Uterus (tissue), 4 donors: Measurements from ENCODE around the gene TM9SF2. TPM values are rescaled to one million over a fixed set of nuclear protein-coding genes. Genes with fewer than 3 reads are reported as not detected.

ENCODE experiments used
- DNase-seq, 2 donors: peaks; one replicate each; pipeline ENCODE4 v3.0.0-alpha.2; 2019 to 2020
- H3K27ac ChIP-seq, 2 donors: fragments of 200-600 bp; sonication (generic); 1 replicate in 1 of 2; 2 replicates in 1 of 2; pipeline ENCODE4 v1.5.1; 2016 to 2018
- H3K27me3 ChIP-seq, 2 donors: fragments of 200-600 bp; sonication (generic); one replicate each; pipeline ENCODE4 v1.5.1; 2018 to 2019; ENCODE audit warnings: control low read depth in 1 of 2
- H3K36me3 ChIP-seq, 2 donors: fragments of 200-600 bp; sonication (generic); one replicate each; pipeline ENCODE4 v1.5.1; 2019; ENCODE audit warnings: control low read depth in 1 of 2
- H3K4me1 ChIP-seq, 2 donors: fragments of 200-600 bp; sonication (generic); one replicate each; pipeline ENCODE4 v1.5.1; 2018 to 2019; ENCODE audit warnings: control low read depth in 1 of 2
- H3K4me3 ChIP-seq, 2 donors: fragments of 200-600 bp; sonication (generic); 1 replicate in 1 of 2; 2 replicates in 1 of 2; pipeline ENCODE4 v1.5.1; 2018 to 2019; ENCODE audit warnings: mild to moderate bottlenecking in 1 of 2
- H3K9me3 ChIP-seq, 2 donors: fragments of 200-600 bp; sonication (generic); one replicate each; pipeline ENCODE4 v1.5.1; 2019; ENCODE audit warnings: control low read depth in 1 of 2
- POLR2A ChIP-seq, 2 donors: fragments of 450-650 bp; IDR thresholded peaks; one replicate each; pipeline ENCODE4 v1.6.1; 2016; ENCODE audit warnings: antibody characterized with exemption in 2 of 2, mild to moderate bottlenecking in 1 of 2, moderate library complexity in 1 of 2
- intact Hi-C: fragments of 100-400 bp; cut with DNase I; formaldehyde crosslinking; loops from one replicate; pipeline ENCODE4 v1.15.1; 2023; ENCODE audit warnings: low total_unique reads
- total RNA-seq, 4 donors: library from RNA; depleted of rRNA in 3 of 4; stranded (reverse); fragments of >200 nt in 3 of 4; gene quantifications; one replicate each; pipeline versions ENCODE4 v1.1.0 to v1.2.4, GENCODE V29; 2014 to 2023
- TF ChIP-seq, protein P1 (sequence below), 4 experiments: fragments of 200-600 bp in 2 of 4; fragments of 450-650 bp in 2 of 4; sonication (generic) in 2 of 4; IDR thresholded peaks; one replicate each; pipeline ENCODE4 v1.5.1; 2016 to 2019; ENCODE audit warnings: antibody characterized with exemption in 4 of 4, mild to moderate bottlenecking in 2 of 4, moderate library complexity in 1 of 4
- donor health status: DM: yes; HTN: yes; CAD: no.

The TM9SF2 gene
- total RNA-seq, 4 donors from 2014 or later: 70.9 to 219 (median 99.9) TPM

DNA sequence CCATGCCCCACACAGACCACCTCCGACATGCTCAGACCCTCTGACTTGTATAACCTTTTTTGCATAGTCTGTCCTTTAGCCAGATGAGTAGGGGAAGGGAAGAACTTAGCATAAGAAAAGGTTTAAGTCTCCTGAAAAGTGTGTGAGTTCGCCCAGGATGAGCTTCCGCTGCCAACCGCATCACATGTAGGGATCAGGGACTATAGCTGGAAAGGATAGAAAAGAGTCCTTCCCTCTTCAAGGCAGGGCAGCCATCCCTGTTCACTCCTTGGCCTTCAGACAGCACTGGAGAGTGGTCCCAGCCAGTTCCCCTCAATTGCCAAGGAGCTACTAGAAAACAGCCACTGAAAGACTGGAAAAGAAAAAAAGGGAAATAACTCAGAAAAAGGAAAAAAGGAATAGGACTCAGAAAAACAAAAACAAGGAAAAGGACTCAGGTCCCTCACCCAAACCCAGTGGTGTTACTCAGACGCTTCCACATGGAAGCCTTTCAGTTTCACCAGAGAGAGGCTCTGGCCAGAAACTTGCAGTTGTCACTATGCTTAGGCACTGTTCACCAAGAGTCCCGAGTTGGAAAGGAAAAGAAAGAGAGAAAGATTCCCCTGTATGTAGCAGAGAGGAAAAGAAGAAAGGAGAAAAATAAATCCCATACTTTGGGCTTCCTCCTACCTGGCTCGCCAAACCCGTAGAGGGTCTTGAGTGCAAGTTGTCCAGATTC is 5.6 kb upstream of the TM9SF2 start:
- TF ChIP-seq, protein P1, sequence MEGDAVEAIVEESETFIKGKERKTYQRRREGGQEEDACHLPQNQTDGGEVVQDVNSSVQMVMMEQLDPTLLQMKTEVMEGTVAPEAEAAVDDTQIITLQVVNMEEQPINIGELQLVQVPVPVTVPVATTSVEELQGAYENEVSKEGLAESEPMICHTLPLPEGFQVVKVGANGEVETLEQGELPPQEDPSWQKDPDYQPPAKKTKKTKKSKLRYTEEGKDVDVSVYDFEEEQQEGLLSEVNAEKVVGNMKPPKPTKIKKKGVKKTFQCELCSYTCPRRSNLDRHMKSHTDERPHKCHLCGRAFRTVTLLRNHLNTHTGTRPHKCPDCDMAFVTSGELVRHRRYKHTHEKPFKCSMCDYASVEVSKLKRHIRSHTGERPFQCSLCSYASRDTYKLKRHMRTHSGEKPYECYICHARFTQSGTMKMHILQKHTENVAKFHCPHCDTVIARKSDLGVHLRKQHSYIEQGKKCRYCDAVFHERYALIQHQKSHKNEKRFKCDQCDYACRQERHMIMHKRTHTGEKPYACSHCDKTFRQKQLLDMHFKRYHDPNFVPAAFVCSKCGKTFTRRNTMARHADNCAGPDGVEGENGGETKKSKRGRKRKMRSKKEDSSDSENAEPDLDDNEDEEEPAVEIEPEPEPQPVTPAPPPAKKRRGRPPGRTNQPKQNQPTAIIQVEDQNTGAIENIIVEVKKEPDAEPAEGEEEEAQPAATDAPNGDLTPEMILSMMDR (IDR thresholded peaks at IDR 0.05): no peak
- no peak for TF ChIP-seq POLR2A (IDR thresholded peaks at IDR 0.05)
- H3K36me3 ChIP-seq: no peaks in the 10 kb centered on the region
- intact Hi-C loops: no loop called here
- H3K27me3 ChIP-seq: no peaks in the 10 kb centered on the region
- H3K27ac ChIP-seq: peak overlapping the region; percentile 49 to 90
- DNase-seq: no peak
- peak overlapping the region in 1 of 2 donors; percentile 21 for H3K4me3 ChIP-seq
- no peaks in the 10 kb centered on the region for H3K4me1 ChIP-seq
- H3K9me3 ChIP-seq: no peaks in the 10 kb centered on the region

DNA sequence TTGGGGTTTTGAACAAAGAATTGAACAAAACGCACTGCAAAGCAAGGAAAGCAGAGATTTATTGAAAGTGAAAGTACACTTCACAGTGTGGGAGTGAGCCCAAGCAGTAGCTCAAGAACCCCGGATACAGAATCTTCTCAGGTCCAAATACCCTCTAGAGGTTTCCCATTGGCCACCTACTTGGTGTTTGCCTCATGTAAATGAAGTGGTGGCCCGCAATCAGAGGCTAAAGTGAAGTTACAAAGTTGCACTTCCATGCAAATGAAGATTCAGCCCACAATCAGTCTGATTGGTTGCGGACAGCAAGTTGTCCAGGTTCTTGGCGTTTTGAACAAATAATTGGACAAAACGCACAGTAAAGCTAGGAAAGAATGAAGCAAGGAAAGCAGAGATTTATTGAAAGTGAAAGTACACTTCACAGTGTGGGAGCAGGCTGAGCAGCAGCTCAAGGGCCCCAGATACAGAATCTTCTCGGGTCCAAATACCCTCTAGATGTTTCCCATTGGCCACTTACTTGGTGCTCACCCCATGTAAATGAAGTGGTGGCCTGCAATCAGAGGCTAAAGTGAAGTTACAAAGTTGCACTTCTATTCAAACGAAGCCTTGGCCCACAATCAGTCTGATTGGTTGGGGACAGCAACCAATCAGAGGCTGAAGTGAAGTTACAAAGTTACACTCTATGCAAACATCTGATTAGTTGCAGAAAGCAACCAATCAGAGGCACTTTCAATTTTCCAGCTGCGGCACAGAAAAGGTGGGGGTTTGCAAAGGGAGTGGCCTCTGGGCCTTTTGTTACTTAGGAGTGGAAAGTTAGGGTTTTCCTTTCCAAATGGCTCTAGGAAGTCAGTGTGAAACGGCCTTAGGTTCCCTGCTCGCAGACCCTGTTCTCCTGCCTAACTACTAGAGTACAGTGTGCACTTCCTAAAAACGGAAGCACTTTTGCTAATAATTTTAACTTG is 4.8 kb upstream of the TM9SF2 start:
- Histone ChIP-seq H3K36me3 (no peaks in the 10 kb centered on the region), H3K27ac (peak overlapping the region; percentile 49 to 90), H3K4me1 (no peaks in the 10 kb centered on the region), H3K4me3 (peak overlapping the region; percentile 7 to 21), H3K27me3 (no peaks in the 10 kb centered on the region), H3K9me3 (no peaks in the 10 kb centered on the region)
- intact Hi-C loops: no loop called here
- peak; percentile 65 to 72 for DNase-seq
- peak in 1 of 2 donors; percentile 39 for TF ChIP-seq POLR2A (IDR thresholded peaks at IDR 0.05)
- TF ChIP-seq, protein P1 (IDR thresholded peaks at IDR 0.05): no peak

DNA sequence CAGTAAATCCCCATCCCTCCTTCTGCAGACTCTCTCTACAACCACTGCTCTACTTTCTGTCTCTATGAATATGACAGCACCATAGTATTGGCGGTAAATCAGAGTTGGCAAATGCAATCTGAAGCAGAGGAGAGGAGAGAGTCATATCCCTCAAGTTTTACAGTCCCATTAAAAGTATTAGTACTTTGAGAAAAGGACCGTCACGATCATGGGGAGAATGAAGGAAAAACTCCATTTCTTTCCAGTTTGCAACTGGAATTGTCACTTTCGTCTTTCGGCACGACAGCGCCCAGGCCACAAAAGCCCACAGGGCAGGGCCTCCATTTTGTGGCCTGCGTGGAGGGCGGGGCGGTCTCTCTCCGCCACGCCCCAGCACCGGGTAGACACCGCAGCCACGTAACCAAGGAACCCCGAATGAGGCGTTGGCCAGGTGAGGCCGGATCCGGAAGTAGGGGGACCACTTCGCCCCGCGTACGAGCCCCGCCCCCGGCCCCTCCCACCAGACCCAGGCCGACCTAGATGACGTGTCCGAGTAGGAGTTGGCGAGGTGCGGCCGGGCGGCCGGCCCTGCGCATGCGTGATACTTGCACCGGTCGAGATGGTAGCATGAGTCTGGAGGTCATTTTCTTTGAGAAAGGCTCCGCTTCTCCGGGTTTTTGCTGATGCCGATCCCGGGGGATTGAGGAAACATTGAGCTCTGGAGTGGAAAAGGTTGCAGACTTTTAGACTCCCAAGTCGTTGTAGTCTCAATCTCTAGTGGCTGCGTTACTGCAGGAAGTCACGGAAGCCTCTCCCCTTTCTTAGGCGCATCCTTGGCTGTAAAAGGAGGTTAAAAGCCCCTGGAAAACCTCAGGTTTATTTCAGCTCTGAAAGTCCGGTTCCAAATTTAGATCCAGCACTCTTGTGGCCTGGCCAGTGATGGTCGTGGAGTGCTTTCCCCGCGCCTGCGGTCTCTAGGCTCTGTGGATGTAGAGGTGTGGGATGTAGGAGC is 2.8 kb upstream of the TM9SF2 start:
- Histone ChIP-seq H3K9me3 (no peaks in the 10 kb centered on the region), H3K4me3 (peak overlapping the region; percentile 39 to 47), H3K36me3 (no peaks in the 10 kb centered on the region), H3K27me3 (no peaks in the 10 kb centered on the region), H3K4me1 (peaks cover 6% of the 10 kb centered on the region in 2 donors), H3K27ac (peak overlapping the region; percentile 88 to 90)
- DNase-seq: peak; percentile 96 to 97
- intact Hi-C loops: no loop called here
- TF ChIP-seq, protein P1 (IDR thresholded peaks at IDR 0.05): peak in 1 of 4 experiments; percentile 13
- TF ChIP-seq POLR2A (IDR thresholded peaks at IDR 0.05): peak in 1 of 2 donors; percentile 58

DNA sequence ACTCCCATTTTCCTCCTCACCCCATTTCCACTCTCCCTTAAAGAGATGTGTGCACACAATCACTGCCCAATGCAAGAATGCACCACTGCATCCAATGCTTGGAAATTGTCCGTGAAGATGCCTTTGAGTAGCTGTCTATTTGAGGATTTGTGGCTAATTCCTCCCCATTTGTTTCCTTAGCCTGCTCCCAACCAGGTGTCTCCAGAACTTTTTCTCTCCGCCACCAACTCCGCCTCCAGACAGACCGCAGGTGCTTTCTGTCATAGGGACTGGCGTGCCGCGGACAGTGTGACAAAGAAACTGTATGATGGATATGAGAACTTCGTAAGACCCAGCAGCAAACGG is 461 bp upstream of the TM9SF2 start:
- Histone ChIP-seq H3K4me3 (peak overlapping the region; percentile 81 to 100), H3K4me1 (peaks cover 6% of the 10 kb centered on the region in 2 donors), H3K9me3 (no peaks in the 10 kb centered on the region), H3K27ac (peak overlapping the region; percentile 83 to 88), H3K27me3 (no peaks in the 10 kb centered on the region), H3K36me3 (no peaks in the 10 kb centered on the region)
- intact Hi-C loops: no loop called here
- DNase-seq: no peak
- no peak for TF ChIP-seq POLR2A (IDR thresholded peaks at IDR 0.05)
- TF ChIP-seq, protein P1 (IDR thresholded peaks at IDR 0.05): no peak
